Uterus (tissue), 4 donors: Measurements from ENCODE around the gene CORO7. TPM values are rescaled to one million over a fixed set of nuclear protein-coding genes. Genes with fewer than 3 reads are reported as not detected.
A peak's percentile ranks its signal among the peaks of the same experiment; 100 is the strongest.

Source experiments
- DNase-seq, 2 donors: peaks; one replicate each; pipeline ENCODE4 v3.0.0-alpha.2; 2019 to 2020
- H3K27ac ChIP-seq, 2 donors: fragments of 200-600 bp; sonication (generic); 1 replicate in 1 of 2; 2 replicates in 1 of 2; pipeline ENCODE4 v1.5.1; 2016 to 2018
- H3K27me3 ChIP-seq, 2 donors: fragments of 200-600 bp; sonication (generic); one replicate each; pipeline ENCODE4 v1.5.1; 2018 to 2019; ENCODE audit warnings: control low read depth in 1 of 2
- H3K36me3 ChIP-seq, 2 donors: fragments of 200-600 bp; sonication (generic); one replicate each; pipeline ENCODE4 v1.5.1; 2019; ENCODE audit warnings: control low read depth in 1 of 2
- H3K4me1 ChIP-seq, 2 donors: fragments of 200-600 bp; sonication (generic); one replicate each; pipeline ENCODE4 v1.5.1; 2018 to 2019; ENCODE audit warnings: control low read depth in 1 of 2
- H3K4me3 ChIP-seq, 2 donors: fragments of 200-600 bp; sonication (generic); 1 replicate in 1 of 2; 2 replicates in 1 of 2; pipeline ENCODE4 v1.5.1; 2018 to 2019; ENCODE audit warnings: mild to moderate bottlenecking in 1 of 2
- H3K9me3 ChIP-seq, 2 donors: fragments of 200-600 bp; sonication (generic); one replicate each; pipeline ENCODE4 v1.5.1; 2019; ENCODE audit warnings: control low read depth in 1 of 2
- CTCF ChIP-seq, 4 experiments: fragments of 200-600 bp in 2 of 4; fragments of 450-650 bp in 2 of 4; sonication (generic) in 2 of 4; IDR thresholded peaks; one replicate each; pipeline ENCODE4 v1.5.1; 2016 to 2019; ENCODE audit warnings: antibody characterized with exemption in 4 of 4, mild to moderate bottlenecking in 2 of 4, moderate library complexity in 1 of 4
- POLR2A ChIP-seq, 2 donors: fragments of 450-650 bp; IDR thresholded peaks; one replicate each; pipeline ENCODE4 v1.6.1; 2016; ENCODE audit warnings: antibody characterized with exemption in 2 of 2, mild to moderate bottlenecking in 1 of 2, moderate library complexity in 1 of 2
- intact Hi-C: fragments of 100-400 bp; cut with DNase I; formaldehyde crosslinking; loops from one replicate; pipeline ENCODE4 v1.15.1; 2023; ENCODE audit warnings: low total_unique reads
- total RNA-seq, 4 donors: library from RNA; depleted of rRNA in 3 of 4; stranded (reverse); fragments of >200 nt in 3 of 4; gene quantifications; one replicate each; pipeline versions ENCODE4 v1.1.0 to v1.2.4, GENCODE V29; 2014 to 2023
- donor health status: DM: yes; HTN: yes; CAD: no.

CORO7 gene
- total RNA-seq, 4 donors from 2014 or later = 13.8 to 52.1 (median 30.0) TPM

GRCh38 chr16:4389051-4389955, 27.1 kb downstream of the CORO7 start:
- H3K9me3 ChIP-seq = no peaks in the 10 kb centered on the region
- H3K4me3 ChIP-seq = no peak overlapping the region
- H3K4me1 ChIP-seq = peaks cover 6 to 30% of the 10 kb centered on the region in 2 donors
- peak overlapping the region; percentile 66 to 68 for H3K27ac ChIP-seq
- H3K36me3 ChIP-seq = no peaks in the 10 kb centered on the region
- intact Hi-C loops = no loop called here
- TF ChIP-seq CTCF (IDR thresholded peaks at IDR 0.05) (no peak), POLR2A (IDR thresholded peaks at IDR 0.05) (no peak)
- H3K27me3 ChIP-seq = no peaks in the 10 kb centered on the region
- DNase-seq = no peak

GRCh38 chr16:4388271-4389021, 27.9 kb downstream of the CORO7 start:
- Histone ChIP-seq H3K36me3 (no peaks in the 10 kb centered on the region), H3K9me3 (no peaks in the 10 kb centered on the region), H3K4me3 (no peak overlapping the region), H3K27me3 (no peaks in the 10 kb centered on the region), H3K4me1 (peaks cover 6 to 30% of the 10 kb centered on the region in 2 donors), H3K27ac (peak overlapping the region; percentile 68)
- peak in 1 of 2 donors; percentile 60 for DNase-seq
- no peak for TF ChIP-seq CTCF (IDR thresholded peaks at IDR 0.05)
- TF ChIP-seq POLR2A (IDR thresholded peaks at IDR 0.05) = no peak
- intact Hi-C loops = no loop called here

GRCh38 chr16:4387781-4388180, 28.6 kb downstream of the CORO7 start:
- intact Hi-C loops = no loop called here
- H3K36me3 ChIP-seq = no peaks in the 10 kb centered on the region
- no peak for DNase-seq

GRCh38 chr16:4386951-4387565, 29.3 kb downstream of the CORO7 start:
- no peak overlapping the region for H3K4me3 ChIP-seq
- H3K4me1 ChIP-seq = peaks cover under 1 to 20% of the 10 kb centered on the region in 2 donors
- DNase-seq = no peak
- no peaks in the 10 kb centered on the region for H3K36me3 ChIP-seq
- no peaks in the 10 kb centered on the region for H3K27me3 ChIP-seq
- no peaks in the 10 kb centered on the region for H3K9me3 ChIP-seq
- no peak for TF ChIP-seq POLR2A (IDR thresholded peaks at IDR 0.05)
- TF ChIP-seq CTCF (IDR thresholded peaks at IDR 0.05) = no peak
- H3K27ac ChIP-seq = peak overlapping the region; percentile 65 to 68
- intact Hi-C loops = no loop called here

More at GRCh38 chr16:4387781-4388180, 28.6 kb downstream of the CORO7 start:
- H3K27ac ChIP-seq = peak overlapping the region; percentile 65 to 68
- H3K4me1 ChIP-seq = peaks cover 6 to 26% of the 10 kb centered on the region in 2 donors
- no peaks in the 10 kb centered on the region for H3K27me3 ChIP-seq
- no peak overlapping the region for H3K4me3 ChIP-seq
- no peaks in the 10 kb centered on the region for H3K9me3 ChIP-seq
- TF ChIP-seq CTCF (IDR thresholded peaks at IDR 0.05) (no peak), POLR2A (IDR thresholded peaks at IDR 0.05) (no peak)
